GM21367 (cell line): Measurements from ENCODE around the gene MOK.
"Not testable (repeated sequence)": the region's sequence is repeated elsewhere in the genome, so short reads cannot be mapped to it uniquely, and the experiment has no call there.

Experiments
- ATAC-seq: cut with Tn5 transposase; IDR thresholded peaks from one replicate; pipeline ENCODE4 v1.9.1; 2021; ENCODE audit not compliant: unreplicated experiment

The MOK gene

DNA sequence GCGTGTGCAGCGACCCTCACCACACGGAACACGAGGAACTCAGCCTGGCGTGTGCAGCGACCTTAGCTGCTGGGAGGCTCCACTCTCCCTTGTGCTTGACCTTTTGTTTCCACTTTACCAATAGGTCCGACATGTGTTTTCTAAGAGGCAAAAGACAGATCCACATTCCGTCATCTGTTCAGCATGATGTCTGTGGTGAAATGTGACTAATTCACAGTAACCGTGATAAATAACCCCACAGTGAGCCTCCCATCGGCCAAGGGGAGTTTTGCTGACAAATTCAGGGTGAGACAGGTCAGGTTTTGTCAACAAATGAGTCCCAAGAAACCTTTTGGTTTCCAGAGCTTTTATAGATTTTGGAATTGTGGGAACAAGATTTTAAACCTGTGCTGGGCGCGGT, 55.9 kb downstream of the MOK start:
- ATAC-seq, result no peak

DNA sequence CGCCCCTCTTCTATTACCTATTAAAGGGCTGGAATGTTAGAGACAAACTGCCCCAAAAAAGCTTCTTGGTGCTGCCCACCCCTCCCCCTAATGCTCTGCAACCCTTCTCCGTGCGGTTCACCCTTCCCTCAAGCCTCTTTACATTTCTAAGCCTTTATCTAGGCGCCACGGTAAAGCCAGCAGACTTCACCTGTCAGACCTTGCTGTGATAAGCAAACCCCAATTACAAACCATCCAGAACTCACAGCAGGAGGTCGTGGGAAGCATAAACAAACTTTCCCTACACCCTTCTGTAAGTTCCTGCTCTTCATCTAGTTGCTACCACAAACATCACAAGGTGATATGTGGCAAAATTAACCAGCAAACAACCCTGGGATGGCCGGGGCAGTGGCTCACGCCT, 56.8 kb downstream of the MOK start:
- ATAC-seq, result no peak

DNA sequence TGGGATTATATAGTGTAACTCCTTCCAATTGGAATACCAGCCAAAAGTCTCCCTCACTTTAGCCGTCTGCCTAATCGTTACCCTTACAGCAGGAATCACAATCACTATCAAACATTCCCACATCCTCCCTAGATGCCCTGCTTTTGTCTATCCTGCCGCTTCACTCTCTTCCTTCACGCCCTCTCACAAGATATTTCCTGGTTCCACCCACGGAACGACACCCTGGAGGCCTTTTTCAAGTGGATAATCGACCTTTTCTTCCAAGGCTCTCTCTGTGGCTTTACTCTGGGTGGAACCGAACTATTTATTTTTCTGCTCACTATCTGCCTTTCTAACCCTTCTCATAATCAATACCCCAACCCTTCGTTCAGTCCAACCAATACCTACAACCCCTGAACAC, 58.9 kb downstream of the MOK start:
- ATAC-seq, result no peak

DNA sequence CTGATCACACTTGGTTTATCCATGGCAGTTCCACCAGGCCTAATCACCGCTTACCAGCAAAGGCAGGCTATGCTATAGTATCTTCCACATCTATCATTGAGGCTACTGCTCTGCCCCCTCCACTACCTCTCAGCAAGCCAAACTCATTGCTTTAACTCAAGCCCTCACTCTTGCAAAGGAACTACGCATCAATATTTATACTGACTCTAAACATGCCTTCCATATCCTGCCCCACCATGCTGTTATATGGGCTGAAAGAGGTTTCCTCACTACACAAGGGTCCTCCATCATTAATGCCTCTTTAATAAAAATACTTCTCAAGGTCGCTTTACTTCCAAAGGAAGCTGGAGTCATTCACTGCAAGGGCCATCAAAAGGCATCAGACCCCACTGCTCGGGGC, 61.2 kb downstream of the MOK start:
- not testable (repeated sequence) for ATAC-seq

DNA sequence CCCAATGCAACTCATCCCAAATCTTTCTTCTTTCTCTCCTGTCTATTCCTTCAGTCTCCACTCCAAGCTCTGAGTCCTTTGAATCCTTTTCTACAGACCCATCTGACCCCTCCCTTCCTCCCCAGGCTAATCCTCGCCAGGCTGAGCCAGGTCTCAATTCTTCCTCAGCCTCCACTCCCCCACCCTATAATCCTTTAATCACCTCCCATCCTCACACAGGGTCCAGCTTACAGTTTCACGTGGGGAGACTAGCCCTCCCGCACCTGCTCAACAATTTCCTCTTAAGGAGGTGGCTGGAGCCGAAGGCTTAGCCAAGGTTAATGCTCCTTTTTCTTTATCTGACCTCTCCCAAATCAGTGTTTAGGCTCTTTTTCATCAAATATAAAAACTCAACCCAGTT, 63.8 kb downstream of the MOK start:
- no peak for ATAC-seq

DNA sequence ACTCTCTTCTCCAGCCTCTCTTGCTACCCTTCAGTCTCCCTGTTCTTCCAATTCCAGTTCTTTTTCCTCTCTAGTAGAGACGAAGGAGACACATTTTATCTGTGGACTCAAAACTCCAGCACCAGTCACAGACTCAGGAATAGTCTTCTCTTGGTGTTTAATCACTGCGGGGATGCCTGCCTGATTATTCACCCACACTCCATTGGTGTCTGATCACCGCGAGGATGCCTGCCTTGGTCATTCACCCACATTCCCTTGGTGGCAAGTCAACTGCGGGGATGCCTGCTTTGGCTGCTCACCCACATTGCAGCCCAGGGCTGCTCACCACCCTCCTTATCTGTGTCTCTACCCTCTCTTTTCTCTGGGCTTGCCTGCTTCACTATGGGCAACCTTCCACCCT, 64.5 kb downstream of the MOK start:
- ATAC-seq, result not testable (repeated sequence)

DNA sequence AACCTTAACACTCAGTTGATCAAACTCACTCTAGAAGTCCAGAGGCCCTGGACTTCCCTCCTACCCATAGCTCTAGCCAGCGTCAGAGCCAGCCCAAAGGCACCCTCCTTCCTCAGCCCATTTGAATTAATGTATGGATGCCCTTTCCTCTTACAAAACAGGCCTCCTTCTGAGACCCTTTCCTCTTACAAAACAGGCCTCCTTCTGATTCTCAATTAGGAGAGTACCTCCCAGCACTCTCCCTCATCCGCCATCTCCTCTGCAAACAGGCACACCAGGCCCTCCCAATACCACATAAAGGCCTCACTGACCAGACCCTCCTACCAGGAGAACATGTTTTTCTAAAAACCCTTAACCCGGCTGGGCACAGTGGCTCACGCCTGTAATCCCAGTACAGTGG, 65.7 kb downstream of the MOK start:
- ATAC-seq, result no peak

DNA sequence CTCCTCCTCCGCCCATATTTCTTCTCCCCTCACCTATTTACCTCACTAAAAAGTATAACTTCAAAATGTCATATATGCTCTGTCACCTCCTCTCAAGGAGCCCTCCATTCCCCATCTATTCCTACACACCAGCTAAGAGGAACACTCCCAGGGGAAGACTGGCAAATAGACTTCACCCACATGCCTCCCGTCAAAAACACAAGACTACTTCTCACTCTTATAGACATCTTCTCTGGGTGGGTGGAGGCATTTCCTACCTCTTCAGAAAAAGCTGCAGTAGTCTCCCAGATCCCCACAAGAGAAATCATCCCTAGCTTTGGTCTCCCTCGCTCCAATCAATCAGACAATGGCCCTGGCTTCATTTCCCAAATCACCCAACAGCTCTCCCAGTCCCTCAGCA, 66.2 kb downstream of the MOK start:
- ATAC-seq, result no peak

DNA sequence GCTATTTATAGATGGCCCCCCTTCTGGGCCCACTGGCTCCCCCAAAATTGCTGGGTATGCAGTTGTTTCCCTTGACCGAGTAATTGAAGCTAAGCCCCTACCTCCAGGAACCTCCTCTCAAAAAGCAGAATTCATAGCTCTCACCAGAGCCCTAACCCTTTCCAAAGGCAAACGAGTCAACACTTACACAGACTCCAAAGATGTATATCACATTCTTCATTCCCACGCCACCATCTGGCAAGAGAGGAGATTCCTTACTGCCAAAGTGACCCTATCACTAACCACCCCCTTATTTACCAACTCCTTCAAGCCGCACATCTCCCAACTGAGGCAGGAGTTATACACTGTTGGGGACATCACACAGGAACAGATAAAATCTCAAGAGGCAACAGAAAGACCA, 66.8 kb downstream of the MOK start:
- no peak for ATAC-seq

DNA sequence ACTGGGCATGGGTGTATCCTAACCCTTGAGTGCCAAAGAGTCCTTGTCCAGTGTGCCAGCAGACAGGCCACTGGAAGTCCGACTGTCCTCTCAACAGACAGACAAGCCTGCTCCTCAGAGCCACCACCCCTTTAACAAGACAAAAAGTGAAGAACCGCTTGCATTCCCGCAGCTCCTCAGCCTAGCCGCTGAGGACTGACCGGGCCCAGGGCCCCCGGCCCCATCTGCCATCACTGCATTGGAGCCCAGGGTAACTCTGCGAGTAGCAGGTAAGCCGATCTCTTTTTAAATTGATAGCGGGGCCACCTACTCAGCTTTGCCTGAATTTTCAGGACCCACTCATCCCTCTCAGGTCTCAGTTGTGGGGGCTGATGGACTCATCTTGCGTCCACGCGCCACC, 68.9 kb downstream of the MOK start:
- ATAC-seq, result no peak

DNA sequence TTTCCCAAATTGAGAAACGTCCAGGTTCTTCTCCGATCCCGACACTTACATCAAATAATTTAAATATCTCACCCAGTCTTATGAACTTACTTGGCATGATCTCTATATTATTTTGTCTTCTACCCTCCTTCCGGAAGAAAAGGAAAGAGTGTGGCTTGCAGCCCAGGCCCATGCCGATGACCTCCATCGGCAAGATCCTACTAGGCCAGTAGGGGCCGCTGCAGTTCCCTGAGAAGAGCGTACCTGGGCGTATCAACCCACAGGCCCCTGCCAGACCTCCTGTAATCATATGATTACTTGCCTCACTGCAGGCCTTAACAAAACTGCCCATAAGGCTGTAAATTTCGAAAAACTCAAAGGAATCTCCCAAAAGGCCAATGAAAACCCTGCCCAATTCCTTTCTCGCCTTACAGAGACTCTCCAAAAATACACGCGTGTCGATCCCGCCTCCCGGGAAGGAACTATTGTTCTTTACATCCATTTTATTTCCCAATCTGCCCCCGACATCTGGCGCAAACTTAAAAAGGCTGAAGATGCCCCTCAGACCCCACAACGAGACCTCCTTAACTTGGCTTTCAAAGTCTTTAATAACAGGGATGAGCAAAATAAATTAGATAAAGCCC, 69.6 kb downstream of the MOK start:
- no peak for ATAC-seq

DNA sequence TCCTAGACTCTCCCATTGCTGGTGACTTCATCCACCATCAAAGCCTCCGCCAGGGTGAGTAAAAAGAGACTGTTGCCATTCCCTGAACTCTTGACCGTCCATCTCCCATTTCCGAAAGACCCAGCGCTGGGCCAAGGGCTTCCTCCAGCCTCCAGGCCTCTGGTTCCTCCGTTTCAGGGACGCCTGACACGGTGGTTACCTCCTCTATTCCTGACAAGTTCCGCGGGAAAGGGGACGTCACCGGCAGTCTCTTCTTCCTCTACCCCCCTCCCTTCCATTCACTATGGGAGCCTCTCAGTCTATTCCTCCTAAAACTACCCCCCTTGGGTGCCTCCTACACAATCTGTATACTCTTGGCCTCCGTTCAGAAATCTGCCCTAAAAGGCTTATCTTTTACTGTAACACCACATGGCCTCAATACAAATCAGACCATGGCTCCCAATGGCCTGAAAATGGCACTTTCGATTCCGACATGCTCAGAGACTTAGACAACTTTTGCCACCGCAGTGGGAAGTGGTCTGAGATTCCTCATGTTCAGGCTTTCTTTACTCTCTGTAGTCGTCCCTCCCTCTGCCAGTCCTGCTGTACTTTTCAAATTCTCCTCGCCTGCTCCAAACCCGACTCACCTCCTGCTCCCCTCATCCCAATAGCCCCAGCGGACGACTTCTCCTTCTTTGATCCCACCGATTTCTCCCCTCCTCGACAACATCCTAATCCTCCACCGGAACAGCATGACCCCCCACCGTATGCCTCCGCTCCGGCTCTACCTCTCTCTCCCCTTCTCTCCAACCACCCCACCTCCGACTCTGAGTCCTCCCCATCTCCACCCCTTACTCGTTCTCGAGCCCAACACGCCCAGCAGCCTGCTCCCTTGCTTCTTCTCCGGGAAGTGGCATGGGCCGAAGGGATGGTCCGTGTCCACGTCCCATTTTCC, 70.4 kb downstream of the MOK start:
- ATAC-seq, result no peak

DNA sequence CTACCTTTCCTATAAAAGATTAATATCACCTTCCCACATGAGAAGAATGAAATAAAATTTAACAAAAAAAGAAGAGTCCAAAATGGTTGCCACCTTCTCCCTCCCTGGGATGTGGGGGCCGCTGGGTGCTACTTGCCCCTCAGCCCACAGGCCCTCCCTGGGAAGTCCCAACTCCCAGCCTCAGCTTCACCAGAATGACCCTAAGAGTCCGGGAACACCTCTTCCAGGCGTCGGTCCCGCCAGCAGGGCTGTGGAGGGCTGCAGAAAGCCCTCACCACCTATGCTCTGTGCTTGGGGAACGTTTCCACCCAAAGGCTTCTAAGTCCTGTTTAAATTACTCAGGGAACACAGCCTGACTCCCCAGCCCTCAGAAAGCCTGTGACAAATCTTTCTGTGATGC, 71.9 kb downstream of the MOK start:
- no peak for ATAC-seq

DNA sequence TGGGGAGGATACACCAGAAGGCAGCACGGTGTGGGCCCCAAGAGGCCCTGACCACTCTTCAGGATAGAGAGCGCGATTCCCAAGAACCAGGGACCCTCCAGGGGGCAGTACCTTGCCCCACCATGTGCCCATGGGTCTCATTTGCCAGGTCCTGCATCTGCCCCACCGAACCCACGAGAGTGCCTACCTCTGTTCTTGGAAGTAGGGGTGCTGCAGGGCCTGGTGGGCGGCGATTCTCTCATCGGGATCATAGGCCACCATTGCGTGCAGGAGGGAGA, 72.7 kb downstream of the MOK start:
- ATAC-seq, result no peak

DNA sequence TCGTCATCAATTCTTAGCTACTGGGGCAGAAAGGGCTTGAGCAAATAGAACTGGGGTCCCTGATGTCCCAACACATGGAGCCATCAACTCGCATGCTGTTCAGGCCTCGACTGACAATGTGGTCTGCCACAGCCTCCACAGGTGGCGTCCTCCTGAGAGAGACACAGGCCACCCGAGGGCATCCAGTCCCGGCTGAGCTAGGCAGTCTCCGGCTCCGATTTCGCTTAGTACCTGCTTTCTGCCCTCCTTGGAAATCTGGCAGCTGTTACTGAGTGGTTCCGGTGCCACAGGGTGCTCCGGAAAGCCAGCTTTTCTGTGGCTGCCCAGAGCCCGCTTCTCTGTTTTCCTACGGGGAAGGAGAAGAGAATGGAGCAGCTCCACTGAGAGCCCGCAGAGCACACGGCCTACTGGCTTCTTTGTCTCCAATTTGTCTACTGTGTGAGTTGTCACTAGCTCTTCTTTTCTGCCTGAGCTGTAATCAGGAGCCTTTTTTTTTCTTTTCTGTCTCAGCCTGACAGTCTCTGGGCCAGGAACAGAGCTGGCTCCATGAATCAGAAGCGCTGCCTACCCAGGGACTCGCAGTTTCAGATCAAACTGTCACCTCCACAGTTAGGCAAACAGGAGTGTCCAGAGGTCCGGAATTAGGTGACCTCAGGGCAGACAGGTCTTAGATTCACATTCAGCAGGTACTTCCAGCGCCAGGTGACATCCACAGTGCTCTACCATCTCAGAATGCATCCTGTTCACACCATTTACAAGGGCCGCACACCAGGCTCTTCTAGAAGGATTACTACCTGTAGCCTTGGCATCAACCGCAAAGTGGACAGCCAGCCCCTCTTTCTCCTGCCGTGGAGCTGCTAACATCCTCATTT, 73.3 kb downstream of the MOK start:
- ATAC-seq, result no peak

DNA sequence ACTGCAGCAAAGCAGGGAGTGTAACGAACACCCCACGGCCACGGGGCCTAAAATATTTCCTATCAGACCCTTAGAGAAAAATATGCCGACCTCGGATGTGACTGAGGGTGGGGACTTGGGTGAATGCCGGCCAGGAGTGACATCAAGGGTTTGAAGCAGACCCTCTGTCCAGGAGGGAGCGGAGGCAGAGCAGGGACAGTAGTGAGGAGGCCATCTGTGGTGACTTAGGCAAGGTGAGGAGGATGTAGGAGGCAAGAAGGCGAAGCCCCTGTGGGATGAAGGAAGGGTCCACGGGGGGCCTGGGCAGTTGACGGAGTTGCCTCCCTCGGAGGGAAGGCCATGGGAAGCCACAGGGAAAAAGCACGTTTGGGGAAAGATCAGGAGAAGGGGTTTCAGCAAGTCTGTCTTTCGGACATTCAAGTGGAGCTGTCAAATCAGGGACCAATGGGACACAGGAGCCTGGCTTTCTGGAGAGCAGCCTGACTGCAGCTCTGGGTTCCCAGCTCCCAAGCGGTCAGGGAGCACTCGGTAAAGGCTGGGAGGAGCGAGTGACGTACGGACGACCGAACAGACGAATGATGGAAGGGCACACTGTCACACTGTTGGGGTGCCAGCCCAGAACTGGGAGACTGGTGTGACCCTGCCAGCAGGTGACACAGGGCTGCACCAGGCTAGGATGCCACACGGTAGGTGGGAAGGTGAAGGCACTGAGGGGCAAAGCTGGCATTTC, 74.3 kb downstream of the MOK start:
- no peak for ATAC-seq

DNA sequence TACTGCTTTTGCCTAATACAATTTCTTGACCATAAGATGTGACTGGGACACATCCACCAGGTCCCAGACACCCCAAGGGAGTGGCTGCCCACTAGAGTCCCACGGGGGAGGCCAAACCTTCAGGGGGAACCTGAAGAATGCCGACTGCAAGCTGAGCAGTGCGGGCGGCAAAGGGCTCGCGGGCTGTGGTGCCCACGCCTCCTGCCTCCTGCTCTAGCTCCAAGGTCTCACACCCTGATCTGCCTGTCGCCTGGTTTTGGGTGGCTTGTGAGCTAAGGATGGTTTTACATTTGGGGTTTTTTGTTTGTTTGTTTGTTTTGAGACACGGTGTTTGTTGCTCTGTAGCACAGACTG, 75.2 kb downstream of the MOK start:
- ATAC-seq, result no peak

DNA sequence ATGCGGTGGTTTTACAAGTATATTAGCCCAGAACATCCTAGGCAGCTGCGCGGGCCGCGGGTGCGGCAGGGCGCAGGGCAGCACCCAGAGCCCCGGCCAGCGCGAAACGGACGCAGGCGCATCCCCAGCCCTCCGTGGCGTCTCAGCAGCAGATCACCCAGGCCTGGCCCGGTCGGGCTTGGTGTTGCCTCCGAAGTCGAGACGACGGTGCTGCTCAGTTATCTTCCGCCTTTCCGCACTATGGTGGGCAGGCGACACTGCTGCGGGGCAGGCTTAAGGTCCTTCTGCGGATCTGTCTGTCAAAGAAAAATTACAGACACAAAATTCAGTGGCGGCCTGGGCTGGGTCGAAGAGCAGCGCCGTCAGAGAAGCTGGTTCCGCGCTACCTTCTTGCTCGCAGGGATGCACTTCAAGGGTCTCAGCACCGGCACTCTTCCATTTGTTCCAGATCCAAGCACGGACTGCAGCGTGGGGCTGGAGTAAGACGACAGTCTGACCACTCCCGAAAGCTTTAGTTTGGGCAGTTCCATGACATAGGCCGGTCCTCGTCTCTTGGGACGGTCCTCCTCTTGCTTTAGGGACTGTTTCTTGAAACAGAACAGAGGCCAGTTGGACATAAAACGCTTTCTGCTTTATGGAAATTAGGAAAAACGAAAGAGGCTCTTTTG, 75.8 kb downstream of the MOK start:
- ATAC-seq, result no peak

DNA sequence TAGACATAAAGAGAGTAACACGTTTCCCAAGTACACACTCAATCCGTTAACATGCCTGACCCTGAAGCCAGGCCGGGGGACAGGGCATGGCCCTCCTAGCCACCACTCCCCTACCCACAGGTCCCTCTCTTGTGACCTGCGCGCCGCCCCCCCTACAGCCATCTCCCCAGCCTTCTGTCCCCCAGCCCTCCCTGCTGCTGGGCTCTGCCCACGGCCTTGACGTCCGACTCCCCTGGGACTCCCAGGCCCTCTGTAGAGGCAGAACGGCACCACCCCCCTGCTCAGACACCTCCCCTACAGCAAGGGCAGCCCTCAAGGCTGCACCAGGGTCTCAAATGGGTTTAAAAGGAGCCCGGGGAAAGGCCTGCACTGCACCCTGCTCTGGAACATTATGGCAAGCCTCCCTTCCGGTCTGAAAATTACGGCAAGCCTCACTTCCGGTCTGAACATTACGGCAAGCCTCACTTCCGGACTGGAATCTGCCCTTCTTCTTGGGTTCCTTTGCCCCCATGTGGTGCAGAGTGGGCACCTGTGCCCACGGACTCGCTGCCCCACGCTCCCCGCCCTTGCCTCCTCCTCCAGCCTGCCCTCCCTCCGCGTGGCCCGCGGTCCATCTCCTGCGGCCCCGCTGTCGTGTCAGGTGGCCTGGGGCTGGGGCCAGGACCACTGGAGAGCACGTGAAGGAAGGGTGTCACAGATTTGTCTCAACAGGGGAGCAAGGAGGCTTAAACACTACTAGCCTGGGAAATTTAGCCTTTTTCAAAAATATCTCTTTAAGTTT, 77.6 kb downstream of the MOK start:
- ATAC-seq, result no peak
